GM12892 (cell line): Measurements from ENCODE around the gene CSF1.

ENCODE experiments used
- DNase-seq: peaks from one replicate; pipeline ENCODE4 v3.0.0; 2011; ENCODE audit not compliant: insufficient read length
- FAIRE-seq: peaks from 2 replicates; lab custom pipeline; 2011; peaks lifted over from hg19 to GRCh38; lab: Jason Lieb, UNC
- POLR2A ChIP-seq: IDR thresholded peaks from 2 replicates; pipeline ENCODE4 v1.6.1; 2011; ENCODE audit warnings: low read depth, low read length, control low read depth
- POLR2AphosphoS5 ChIP-seq: IDR thresholded peaks from 2 replicates; pipeline ENCODE4 v1.6.1; 2011; ENCODE audit warnings: low read depth, low read length, control low read depth
- TAF1 ChIP-seq: IDR thresholded peaks from 2 replicates; pipeline ENCODE4 v1.6.1; 2011; ENCODE audit warnings: low read depth, mild to moderate bottlenecking, control low read depth, low read length, borderline replicate concordance

CSF1 gene

DNA sequence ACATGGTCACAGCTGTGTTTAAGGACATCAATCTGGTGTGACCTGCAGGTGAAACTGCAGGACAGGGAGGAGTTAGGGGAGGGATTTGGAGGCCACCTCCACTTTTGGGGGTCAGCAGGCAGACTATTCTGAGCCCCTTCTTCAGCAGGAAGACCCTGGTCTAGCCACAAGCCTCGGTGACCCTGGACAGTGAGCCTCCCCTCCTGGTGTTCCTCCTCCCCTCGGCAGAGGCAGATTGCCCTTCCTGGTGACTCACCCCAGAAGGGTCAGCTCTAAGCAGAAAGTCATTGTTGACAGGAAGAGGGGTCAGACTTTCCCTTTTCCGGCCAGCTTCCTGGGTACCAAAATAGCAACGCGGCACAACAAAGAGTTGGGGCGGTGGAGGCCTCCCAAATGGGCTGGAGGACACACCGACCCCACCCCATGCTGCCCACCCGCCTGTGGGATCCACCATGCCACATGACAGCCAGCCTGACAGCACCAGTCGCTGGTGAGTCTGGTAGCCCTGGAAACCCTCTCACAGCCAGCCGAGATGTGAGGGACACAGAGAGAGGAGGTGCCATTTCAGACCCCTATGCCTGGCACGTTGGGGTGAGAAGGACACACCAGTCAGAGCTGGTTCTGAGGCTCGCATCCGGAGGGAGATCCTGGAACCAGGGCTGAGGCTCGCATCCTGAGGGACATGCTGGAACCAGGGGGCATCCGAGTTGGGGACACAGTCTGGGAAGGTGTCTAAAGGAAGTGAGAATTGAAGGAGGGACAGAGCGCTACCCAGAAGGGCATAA is 14.7 kb upstream of the CSF1 start:
- no peak for DNase-seq

DNA sequence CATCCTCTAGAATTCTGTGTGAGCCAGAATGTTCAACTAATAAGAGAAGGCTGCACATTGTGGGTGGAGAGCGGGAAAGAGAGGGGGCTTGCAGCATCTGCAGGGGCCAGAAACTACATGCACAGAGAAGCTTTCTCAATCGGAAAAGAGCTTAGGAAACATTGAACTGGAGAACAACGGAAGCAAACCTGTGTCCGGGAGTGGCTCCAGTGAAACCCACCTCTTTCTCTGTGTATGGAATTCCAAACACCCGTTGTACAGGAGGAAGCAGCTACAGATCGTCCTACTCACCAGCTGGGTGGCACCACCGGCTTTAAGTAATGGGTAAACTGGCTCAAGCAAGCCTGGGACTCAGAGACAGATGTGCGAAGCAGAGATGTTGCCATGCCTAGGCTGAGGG is 14.0 kb upstream of the CSF1 start:
- TF ChIP-seq POLR2A: no peak
- DNase-seq (no peak), FAIRE-seq (no peak)

More for the DNA sequence above, 14.7 kb upstream of the CSF1 start:
- TF ChIP-seq POLR2A: no peak
- TF ChIP-seq POLR2AphosphoS5: no peak
- no peak for TF ChIP-seq TAF1
- no peak for FAIRE-seq

DNA sequence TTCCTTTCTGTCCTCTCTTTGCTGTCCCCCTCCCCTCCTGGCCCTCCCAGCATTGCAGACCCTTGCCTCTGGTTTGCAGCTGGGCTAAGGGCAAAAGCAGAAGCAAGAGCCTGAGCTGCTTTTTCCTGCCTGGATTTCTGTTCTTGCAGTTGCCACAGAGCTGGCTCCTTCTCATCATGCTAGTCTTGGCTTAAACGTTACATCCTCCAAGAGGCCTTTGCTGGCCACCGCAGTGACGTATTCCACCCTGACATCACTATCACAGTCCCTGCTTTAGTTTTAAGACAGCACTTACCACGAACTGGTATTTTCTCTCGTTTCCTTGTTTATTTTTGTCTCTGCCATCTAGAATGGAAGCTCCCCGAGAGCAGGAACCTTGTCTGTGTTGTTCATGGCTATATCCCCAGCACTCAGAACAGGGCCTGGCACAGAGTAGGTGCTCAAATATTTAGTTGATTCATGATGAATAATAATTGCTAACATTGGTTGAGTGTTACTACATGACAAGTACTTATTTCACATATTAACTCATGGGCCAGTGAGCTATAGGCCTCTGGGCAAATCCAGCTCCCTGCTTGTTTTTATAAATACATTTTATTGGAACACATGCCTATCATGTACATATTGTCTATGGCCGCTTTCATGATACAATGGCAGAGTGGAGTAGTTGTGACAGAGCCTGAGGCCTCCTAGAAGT is 13.2 kb upstream of the CSF1 start:
- DNase-seq: no peak
- TF ChIP-seq TAF1: no peak
- TF ChIP-seq POLR2A: no peak
- TF ChIP-seq POLR2AphosphoS5: no peak
- FAIRE-seq: no peak

DNA sequence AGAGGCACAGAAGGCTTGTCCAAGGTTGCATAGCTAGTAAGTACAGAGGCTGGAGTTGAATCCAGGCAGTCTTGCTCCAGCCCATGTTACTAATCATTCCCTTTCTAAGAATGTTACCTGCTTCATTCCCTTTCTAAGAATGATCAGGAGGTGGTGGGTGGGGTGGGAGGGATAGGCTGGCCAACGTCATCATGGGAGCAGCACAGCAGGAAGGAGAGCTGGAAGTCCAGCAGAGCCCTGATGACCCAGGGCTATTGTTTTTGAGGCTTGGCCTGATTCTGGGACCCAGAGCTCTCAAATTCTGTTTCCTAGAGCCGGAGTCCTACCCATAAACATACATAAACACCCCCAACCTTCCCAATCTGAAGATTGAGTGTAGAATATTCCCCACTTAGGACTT is 11.8 kb upstream of the CSF1 start:
- DNase-seq (no peak), FAIRE-seq (no peak)
- TF ChIP-seq POLR2AphosphoS5 (no peak), POLR2A (no peak), TAF1 (no peak)

DNA sequence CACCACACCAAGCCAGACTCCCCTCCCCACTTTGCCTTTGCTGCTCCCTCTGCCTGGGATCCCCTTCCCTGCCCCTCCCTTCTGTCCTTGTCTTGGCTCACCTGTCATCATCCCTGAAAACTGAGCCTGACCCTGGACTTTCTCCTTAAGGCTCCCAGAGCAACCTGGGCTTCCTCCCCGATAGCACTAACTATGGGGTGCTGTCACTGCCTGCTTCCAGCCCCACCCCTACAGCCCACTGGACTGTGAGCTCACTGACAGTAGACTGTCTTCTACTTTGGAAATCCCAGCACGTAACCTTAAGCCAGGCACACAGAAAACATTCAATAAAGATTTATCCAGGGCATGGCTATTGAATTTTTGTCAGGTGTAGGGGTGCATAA is 9.5 kb upstream of the CSF1 start:
- TF ChIP-seq TAF1 (no peak), POLR2A (no peak), POLR2AphosphoS5 (no peak)
- no peak for FAIRE-seq
- DNase-seq: no peak

DNA sequence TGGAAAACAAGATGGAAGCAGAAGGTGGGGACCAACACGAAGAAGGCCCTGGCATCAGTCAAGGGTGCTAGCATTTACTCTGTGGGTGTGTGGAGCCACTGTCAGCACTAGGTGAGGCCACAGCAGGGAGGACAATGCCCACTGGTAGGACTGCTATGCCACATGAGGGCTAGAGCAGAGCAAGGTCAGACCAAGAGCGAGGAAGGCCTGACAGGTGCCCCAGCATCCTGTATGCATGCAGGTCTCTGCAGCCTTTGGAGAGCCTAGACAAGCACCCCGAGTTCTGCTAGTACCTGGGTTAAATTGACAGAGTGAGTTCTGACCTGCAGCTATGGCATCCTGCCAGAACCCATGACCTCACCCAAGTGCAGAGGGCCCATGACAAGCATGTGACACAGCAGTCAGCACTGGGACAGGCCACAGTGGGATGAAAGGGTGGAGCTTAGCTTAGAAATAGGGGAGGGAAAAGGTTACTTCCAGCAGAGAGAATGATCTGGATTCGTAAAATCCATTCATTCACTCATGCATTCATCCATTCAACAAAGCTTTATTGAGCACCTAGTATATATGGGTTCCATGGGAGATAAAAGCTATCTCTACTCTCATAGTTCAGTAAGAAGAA is 9.0 kb upstream of the CSF1 start:
- FAIRE-seq: no peak
- no peak for DNase-seq
- TF ChIP-seq POLR2AphosphoS5: no peak
- TF ChIP-seq TAF1: no peak
- no peak for TF ChIP-seq POLR2A

DNA sequence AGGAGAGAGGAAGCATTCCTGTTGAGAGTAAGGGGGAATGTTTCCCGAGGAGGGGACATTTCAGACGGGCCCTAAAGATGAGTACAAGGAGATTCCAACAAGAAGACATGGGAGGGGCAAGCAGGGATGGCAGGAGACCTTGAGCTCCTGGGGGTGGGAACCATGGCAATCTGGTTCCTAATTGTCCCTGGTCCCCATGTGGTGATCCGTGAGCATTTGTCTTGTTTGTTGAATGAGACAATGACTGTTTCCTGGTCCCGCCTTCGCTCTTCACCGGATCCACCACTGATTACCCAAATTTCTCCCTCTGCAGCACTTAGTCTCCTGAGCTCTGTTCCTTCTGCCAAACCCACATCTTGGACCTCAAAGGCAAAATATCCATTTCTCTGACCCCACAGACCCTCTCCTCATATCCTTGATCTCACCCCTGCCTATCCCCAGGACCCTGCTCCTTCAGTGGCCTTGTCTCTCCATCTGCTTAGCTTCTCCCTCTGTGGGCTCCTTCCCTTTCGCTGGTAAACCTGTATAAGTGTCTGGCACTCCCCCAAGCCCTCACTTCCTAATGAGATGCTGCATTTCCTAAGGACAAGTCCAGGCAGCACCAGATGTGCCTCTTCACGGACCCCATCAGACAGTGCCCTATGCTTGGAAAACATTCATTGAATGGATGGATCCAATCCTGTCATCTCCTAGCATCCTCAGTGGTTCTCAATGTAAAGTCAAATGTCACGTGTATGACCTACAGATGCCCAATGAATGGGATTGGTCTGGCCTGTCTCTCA is 8.3 kb upstream of the CSF1 start:
- FAIRE-seq (no peak), DNase-seq (no peak)
- TF ChIP-seq POLR2A (no peak), POLR2AphosphoS5 (no peak), TAF1 (no peak)

DNA sequence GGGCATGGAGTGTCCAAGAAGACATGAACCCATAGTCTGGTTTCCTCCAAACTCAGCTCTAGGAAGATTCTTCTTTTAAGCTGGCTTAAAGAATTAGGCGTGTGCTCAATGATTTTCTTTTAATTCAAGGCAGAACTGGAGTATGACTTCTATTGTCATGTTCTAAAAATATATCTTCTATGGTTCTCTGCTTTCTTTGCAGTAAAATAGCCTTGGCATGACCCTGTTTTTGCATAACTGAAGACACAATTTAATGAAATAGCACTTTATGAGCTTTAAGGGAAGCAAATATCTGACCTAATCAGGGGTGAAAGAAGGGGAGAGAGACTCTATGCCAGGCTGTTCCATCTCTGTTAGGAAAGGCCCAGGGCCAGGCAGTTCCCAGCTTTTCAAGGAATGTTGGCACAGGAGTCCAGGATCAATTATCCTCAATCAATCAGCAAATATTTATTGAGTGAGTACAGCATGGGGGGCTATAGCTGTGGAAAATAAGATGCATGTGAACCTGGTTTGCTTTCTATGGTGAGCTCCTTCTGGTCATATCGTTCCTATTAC is 7.2 kb upstream of the CSF1 start:
- TF ChIP-seq TAF1 (no peak), POLR2A (no peak), POLR2AphosphoS5 (no peak)
- FAIRE-seq (no peak), DNase-seq (no peak)

DNA sequence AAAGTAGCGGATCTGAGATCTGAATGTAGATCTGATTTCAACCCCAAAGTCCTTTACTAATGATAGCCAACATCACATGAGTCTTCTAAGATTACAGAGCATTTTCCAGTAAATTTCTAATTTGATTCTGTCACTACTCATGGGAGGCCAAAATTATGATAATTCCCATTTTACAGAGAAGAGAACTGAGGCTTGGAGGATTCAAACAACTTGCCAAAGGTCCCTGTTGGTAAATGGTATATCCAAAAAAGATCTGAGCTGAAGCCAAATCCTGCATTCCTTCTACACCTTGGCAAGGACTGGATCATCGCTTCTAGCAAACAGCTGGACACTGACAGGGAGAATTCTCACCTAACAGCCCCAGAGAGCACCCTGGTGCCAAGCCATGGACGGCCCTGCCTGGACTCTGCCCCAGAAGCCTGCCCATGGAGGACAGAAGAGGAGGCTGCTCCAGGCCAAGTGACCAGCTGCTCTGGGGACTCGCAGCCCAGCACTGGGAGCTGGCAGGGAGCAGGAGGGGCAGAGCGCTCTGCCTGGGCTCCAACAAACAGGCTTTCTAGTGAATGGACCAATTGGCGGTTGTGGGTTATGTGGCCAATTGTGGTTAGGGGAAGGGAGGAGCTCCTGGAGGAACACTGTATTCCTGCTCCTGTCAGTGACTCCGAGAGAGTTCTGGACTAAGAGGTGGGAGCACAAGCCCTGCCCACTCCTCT is 6.4 kb upstream of the CSF1 start:
- FAIRE-seq: no peak
- no peak for TF ChIP-seq TAF1
- TF ChIP-seq POLR2A: no peak
- no peak for TF ChIP-seq POLR2AphosphoS5

DNA sequence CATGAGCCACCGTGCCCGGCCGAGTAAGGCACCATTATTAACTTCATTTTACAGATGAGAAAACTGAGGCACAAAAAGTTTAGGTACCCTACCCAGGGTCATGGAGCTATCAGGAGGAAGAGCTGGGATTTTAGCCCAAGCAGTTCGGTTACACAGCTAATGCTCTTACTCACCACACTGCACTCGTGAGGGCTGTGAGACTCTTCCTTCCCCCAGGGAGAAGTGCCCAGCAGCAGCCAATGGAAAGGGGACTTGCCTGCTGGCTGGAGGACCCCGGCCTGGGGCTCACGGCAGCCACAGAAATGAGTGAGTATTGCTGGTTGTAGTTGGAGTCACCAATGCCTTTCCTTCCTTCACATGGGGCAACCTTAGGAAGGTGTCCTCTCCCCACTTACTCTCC is 5.2 kb upstream of the CSF1 start:
- no peak for DNase-seq
- TF ChIP-seq TAF1 (no peak), POLR2AphosphoS5 (no peak), POLR2A (no peak)
- no peak for FAIRE-seq

More for the DNA sequence above, 6.4 kb upstream of the CSF1 start:
- no peak for DNase-seq
